Uterus (tissue), 2 donors: ENCODE measurements around the gene FAM200C.

Source experiments
- POLR2A ChIP-seq, 2 donors: fragments of 450-650 bp; IDR thresholded peaks; one replicate each; pipeline ENCODE4 v1.6.1; 2016; ENCODE audit warnings: antibody characterized with exemption in 2 of 2, mild to moderate bottlenecking in 1 of 2, moderate library complexity in 1 of 2
- TF ChIP-seq, protein P1 (sequence below), 4 experiments: fragments of 200-600 bp in 2 of 4; fragments of 450-650 bp in 2 of 4; sonication (generic) in 2 of 4; IDR thresholded peaks; one replicate each; pipeline ENCODE4 v1.5.1; 2016 to 2019; ENCODE audit warnings: antibody characterized with exemption in 4 of 4, mild to moderate bottlenecking in 2 of 4, moderate library complexity in 1 of 4

- TF ChIP-seq, protein P1, sequence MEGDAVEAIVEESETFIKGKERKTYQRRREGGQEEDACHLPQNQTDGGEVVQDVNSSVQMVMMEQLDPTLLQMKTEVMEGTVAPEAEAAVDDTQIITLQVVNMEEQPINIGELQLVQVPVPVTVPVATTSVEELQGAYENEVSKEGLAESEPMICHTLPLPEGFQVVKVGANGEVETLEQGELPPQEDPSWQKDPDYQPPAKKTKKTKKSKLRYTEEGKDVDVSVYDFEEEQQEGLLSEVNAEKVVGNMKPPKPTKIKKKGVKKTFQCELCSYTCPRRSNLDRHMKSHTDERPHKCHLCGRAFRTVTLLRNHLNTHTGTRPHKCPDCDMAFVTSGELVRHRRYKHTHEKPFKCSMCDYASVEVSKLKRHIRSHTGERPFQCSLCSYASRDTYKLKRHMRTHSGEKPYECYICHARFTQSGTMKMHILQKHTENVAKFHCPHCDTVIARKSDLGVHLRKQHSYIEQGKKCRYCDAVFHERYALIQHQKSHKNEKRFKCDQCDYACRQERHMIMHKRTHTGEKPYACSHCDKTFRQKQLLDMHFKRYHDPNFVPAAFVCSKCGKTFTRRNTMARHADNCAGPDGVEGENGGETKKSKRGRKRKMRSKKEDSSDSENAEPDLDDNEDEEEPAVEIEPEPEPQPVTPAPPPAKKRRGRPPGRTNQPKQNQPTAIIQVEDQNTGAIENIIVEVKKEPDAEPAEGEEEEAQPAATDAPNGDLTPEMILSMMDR (IDR thresholded peaks at IDR 0.05): no peak
- TF ChIP-seq POLR2A (IDR thresholded peaks at IDR 0.05): no peak
Measured at GRCh38 chr5:160366230-160366629, 33.6 kb downstream of the FAM200C start.
